GM12878 (cell line): ENCODE measurements around the gene GSS.

Source experiments
- TF ChIP-seq, protein P1 (sequence below): fragments of 450-650 bp; formaldehyde crosslinking; IDR thresholded peaks from 2 replicates; pipeline ENCODE4 v1.4.0; 2020; ENCODE audit warnings: mild to moderate bottlenecking, moderate library complexity
- TF ChIP-seq, protein P2 (sequence below): IDR thresholded peaks from 2 replicates; pipeline ENCODE4 v1.6.1; 2011; ENCODE audit warnings: low read depth, mild to moderate bottlenecking, low read length, moderate library complexity, borderline replicate concordance; ENCODE audit errors: extremely low read depth

DNA sequence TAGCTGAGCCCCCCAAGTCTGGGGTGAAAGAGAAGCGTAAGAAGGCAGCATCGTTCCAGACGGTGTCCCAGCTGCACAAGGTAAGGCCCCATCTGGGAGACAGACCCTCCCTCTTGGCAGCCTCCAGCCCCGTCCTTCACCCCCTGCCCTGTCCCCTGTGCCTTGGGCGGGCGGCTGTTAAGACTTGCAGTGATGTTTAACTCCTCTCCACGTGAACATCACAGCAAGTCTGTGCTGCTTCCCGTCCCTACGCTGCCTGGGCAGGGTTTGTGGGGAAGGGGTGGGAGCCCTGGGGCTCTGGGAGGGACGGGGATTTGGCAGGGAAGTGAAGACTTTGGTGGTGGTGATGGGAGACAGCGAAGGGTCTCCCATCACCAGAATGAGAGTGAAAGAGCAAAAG, 34.6 kb upstream of the GSS start:
- TF ChIP-seq, protein P1, sequence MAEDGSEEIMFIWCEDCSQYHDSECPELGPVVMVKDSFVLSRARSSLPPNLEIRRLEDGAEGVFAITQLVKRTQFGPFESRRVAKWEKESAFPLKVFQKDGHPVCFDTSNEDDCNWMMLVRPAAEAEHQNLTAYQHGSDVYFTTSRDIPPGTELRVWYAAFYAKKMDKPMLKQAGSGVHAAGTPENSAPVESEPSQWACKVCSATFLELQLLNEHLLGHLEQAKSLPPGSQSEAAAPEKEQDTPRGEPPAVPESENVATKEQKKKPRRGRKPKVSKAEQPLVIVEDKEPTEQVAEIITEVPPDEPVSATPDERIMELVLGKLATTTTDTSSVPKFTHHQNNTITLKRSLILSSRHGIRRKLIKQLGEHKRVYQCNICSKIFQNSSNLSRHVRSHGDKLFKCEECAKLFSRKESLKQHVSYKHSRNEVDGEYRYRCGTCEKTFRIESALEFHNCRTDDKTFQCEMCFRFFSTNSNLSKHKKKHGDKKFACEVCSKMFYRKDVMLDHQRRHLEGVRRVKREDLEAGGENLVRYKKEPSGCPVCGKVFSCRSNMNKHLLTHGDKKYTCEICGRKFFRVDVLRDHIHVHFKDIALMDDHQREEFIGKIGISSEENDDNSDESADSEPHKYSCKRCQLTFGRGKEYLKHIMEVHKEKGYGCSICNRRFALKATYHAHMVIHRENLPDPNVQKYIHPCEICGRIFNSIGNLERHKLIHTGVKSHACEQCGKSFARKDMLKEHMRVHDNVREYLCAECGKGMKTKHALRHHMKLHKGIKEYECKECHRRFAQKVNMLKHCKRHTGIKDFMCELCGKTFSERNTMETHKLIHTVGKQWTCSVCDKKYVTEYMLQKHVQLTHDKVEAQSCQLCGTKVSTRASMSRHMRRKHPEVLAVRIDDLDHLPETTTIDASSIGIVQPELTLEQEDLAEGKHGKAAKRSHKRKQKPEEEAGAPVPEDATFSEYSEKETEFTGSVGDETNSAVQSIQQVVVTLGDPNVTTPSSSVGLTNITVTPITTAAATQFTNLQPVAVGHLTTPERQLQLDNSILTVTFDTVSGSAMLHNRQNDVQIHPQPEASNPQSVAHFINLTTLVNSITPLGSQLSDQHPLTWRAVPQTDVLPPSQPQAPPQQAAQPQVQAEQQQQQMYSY (CRISPR knock-in tag): no peak
- TF ChIP-seq, protein P2, sequence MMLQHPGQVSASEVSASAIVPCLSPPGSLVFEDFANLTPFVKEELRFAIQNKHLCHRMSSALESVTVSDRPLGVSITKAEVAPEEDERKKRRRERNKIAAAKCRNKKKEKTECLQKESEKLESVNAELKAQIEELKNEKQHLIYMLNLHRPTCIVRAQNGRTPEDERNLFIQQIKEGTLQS: no peak
